ENCODE measurements around the gene LPP. TPM values are rescaled to one million over a fixed set of nuclear protein-coding genes. Genes with fewer than 3 reads are reported as not detected.

The LPP gene
- total RNA-seq, 1 experiment from 2014 or later = 120 TPM

- DNase-seq = no peak
- Mint-ChIP-seq H3K27me3 (ENCODE audit: insufficient read depth, unreplicated experiment) (no peaks in the 10 kb centered on the region), H3K4me1 (ENCODE audit: low read depth, unreplicated experiment) (peaks cover 14% of the 10 kb centered on the region), H3K4me3 (ENCODE audit: unreplicated experiment) (no peak overlapping the region), H3K9me3 (ENCODE audit: unreplicated experiment) (peaks cover 2% of the 10 kb centered on the region), H3K27ac (ENCODE audit: unreplicated experiment) (no peak overlapping the region), H3K36me3 (ENCODE audit: insufficient read depth, unreplicated experiment) (peaks cover 2% of the 10 kb centered on the region)
- ChIA-PET CTCF (no interaction called here), POLR2A (no interaction called here)
- 0 out of 2 replicates have a peak, but pooled peaks cover 4% of the 10 kb centered on the region for H3K4me1 ChIP-seq
- BruUV-seq (replicated peaks) = no TSS peak
- H3K4me3 ChIP-seq (ENCODE audit: low read depth, low read length) = no peak overlapping the region
- no peak for TF ChIP-seq CTCF (IDR thresholded peaks at IDR 0.05; ENCODE audit: insufficient read depth in 1 of 2, low read depth in 1 of 2, low read length in 1 of 2, severe bottlenecking in 1 of 2, unreplicated experiment in 1 of 2)
- H3K9me3 ChIP-seq = no peaks in the 10 kb centered on the region
- H3K27me3 ChIP-seq (replicated peaks; ENCODE audit: control insufficient read depth, insufficient read depth, low read length) = no peaks in the 10 kb centered on the region
- intact Hi-C loops (cut with micrococcal nuclease; ENCODE audit: unreplicated experiment) = no loop called here
- H3K36me3 ChIP-seq (ENCODE audit: control insufficient read depth, insufficient read depth, low read length) = no peaks in the 10 kb centered on the region
These were observed 355.4 kb downstream of the LPP start for GRCh38 chr3:188509316-188509715.

- Mint-ChIP-seq H3K27me3 (ENCODE audit: insufficient read depth, unreplicated experiment) (no peaks in the 10 kb centered on the region), H3K4me3 (ENCODE audit: unreplicated experiment) (no peak overlapping the region), H3K4me1 (ENCODE audit: low read depth, unreplicated experiment) (peaks cover 14% of the 10 kb centered on the region), H3K27ac (ENCODE audit: unreplicated experiment) (no peak overlapping the region), H3K9me3 (ENCODE audit: unreplicated experiment) (no peaks in the 10 kb centered on the region), H3K36me3 (ENCODE audit: insufficient read depth, unreplicated experiment) (peaks cover 2% of the 10 kb centered on the region)
- ChIA-PET POLR2A (no interaction called here), CTCF (no interaction called here)
- TF ChIP-seq CTCF (IDR thresholded peaks at IDR 0.05; ENCODE audit: insufficient read depth in 1 of 2, low read depth in 1 of 2, low read length in 1 of 2, severe bottlenecking in 1 of 2, unreplicated experiment in 1 of 2) = no peak
- DNase-seq = no peak
- Histone ChIP-seq H3K36me3 (ENCODE audit: control insufficient read depth, insufficient read depth, low read length) (no peaks in the 10 kb centered on the region), H3K9me3 (no peaks in the 10 kb centered on the region), H3K27me3 (replicated peaks; ENCODE audit: control insufficient read depth, insufficient read depth, low read length) (no peaks in the 10 kb centered on the region), H3K4me3 (ENCODE audit: low read depth, low read length) (no peak overlapping the region), H3K4me1 (0 out of 2 replicates have a peak, but pooled peaks cover 4% of the 10 kb centered on the region)
- BruUV-seq (replicated peaks) = no TSS peak
- intact Hi-C loops (cut with micrococcal nuclease; ENCODE audit: unreplicated experiment) = no loop called here
These were observed 356.4 kb downstream of the LPP start for GRCh38 chr3:188510366-188510765.

GRCh38 chr3:188513662-188514328 is 359.8 kb downstream of the LPP start:
- no peaks in the 10 kb centered on the region for H3K9me3 ChIP-seq
- H3K4me3 ChIP-seq (ENCODE audit: low read depth, low read length) = no peak overlapping the region
- Mint-ChIP-seq H3K27ac (ENCODE audit: unreplicated experiment) (peak overlapping the region; percentile 39), H3K27me3 (ENCODE audit: insufficient read depth, unreplicated experiment) (no peaks in the 10 kb centered on the region), H3K36me3 (ENCODE audit: insufficient read depth, unreplicated experiment) (peaks cover 7% of the 10 kb centered on the region), H3K4me3 (ENCODE audit: unreplicated experiment) (no peak overlapping the region), H3K4me1 (ENCODE audit: low read depth, unreplicated experiment) (peaks cover 14% of the 10 kb centered on the region), H3K9me3 (ENCODE audit: unreplicated experiment) (no peaks in the 10 kb centered on the region)
- 0 out of 2 replicates have a peak, but pooled peaks cover 4% of the 10 kb centered on the region for H3K4me1 ChIP-seq
- no peak for TF ChIP-seq CTCF (IDR thresholded peaks at IDR 0.05; ENCODE audit: insufficient read depth in 1 of 2, low read depth in 1 of 2, low read length in 1 of 2, severe bottlenecking in 1 of 2, unreplicated experiment in 1 of 2)
- POLR2A ChIA-PET = no interaction called here
- no peak for DNase-seq
- no TSS peak for BruUV-seq (replicated peaks)
- H3K27me3 ChIP-seq (replicated peaks; ENCODE audit: control insufficient read depth, insufficient read depth, low read length) = no peaks in the 10 kb centered on the region
- no peaks in the 10 kb centered on the region for H3K36me3 ChIP-seq (ENCODE audit: control insufficient read depth, insufficient read depth, low read length)
- CTCF ChIA-PET = no interaction called here
- intact Hi-C loops (cut with micrococcal nuclease; ENCODE audit: unreplicated experiment) = no loop called here

All from Caco-2 (cell line).